GM12878 (cell line): ENCODE measurements around the gene GALNT18. TPM values are rescaled to one million over a fixed set of nuclear protein-coding genes. Genes with fewer than 3 reads are reported as not detected.

ENCODE experiments used
- ATAC-seq: fragments of 200-7000 bp; cut with Tn5 transposase; 3 replicates; pipeline ENCODE4 v1.9.1; 2020; ENCODE audit warnings: mild to moderate bottlenecking, moderate library complexity
- BruUV-seq: library from RNA; stranded (reverse); fragments of 400-500 nt; replicated peaks from 2 replicates; lab custom pipeline; 2021; lab: Mats Ljungman, UMichigan
- CTCF ChIA-PET: fragments of 300-600 bp; sonication (Branson Sonifier 250); formaldehyde crosslinking; extraction: SDS; loops from one replicate; lab custom pipeline; 2021; ENCODE audit warnings: inconsistent platforms; lab: Yijun Ruan, JAX
- POLR2A ChIA-PET: fragments of 350-600 bp; formaldehyde crosslinking; extraction: SDS; loops from one replicate; lab custom pipeline; 2021; ENCODE audit warnings: inconsistent platforms; lab: Charles Lee
- RAD21 ChIA-PET: fragments of 300-600 bp; sonication (Branson Sonifier 250); formaldehyde crosslinking; loops from one replicate; lab custom pipeline; 2023; ENCODE audit warnings: antibody characterized with exemption; ENCODE audit not compliant: unreplicated experiment; lab: Charles Lee
- SMC1A ChIA-PET: fragments of 300-600 bp; sonication (Branson Sonifier 250); formaldehyde crosslinking; loops from one replicate; lab custom pipeline; 2023; ENCODE audit not compliant: unreplicated experiment, uncharacterized antibody; lab: Charles Lee
- DNase-seq: peaks from one replicate; pipeline ENCODE4 v3.0.0-alpha.2; 2011; ENCODE audit warnings: low read depth, low spot score
- FAIRE-seq: peaks from 3 replicates; lab custom pipeline; 2011; peaks lifted over from hg19 to GRCh38; lab: Jason Lieb, UNC
- H2AFZ ChIP-seq: 2 replicates; pipeline ENCODE4 v1.6.0; 2011; ENCODE audit warnings: low read depth, low read length, control low read depth; ENCODE audit not compliant: control insufficient read depth
- H3K27ac ChIP-seq: 2 replicates; pipeline ENCODE4 v1.5.1; 2011; ENCODE audit warnings: control low read depth; ENCODE audit not compliant: control insufficient read depth, insufficient read depth
- H3K27me3 ChIP-seq, 2 experiments: replicated peaks in 1 of 2; 2 replicates each; pipeline versions ENCODE4 v1.6.0 to v1.6.1; 2011; ENCODE audit warnings: low read length in 1 of 2; ENCODE audit not compliant: control insufficient read depth in 2 of 2, insufficient read depth in 2 of 2
- H3K36me3 ChIP-seq, 2 experiments: 2 replicates each; pipeline ENCODE4 v1.5.1; 2011; ENCODE audit warnings: low read length in 1 of 2; ENCODE audit not compliant: control insufficient read depth in 2 of 2, insufficient read depth in 2 of 2
- H3K4me1 ChIP-seq: 2 replicates; pipeline ENCODE4 v1.6.1; 2011; ENCODE audit warnings: mild to moderate bottlenecking, low read length, moderate library complexity, mixed read lengths; ENCODE audit not compliant: control insufficient read depth, insufficient read depth
- H3K4me2 ChIP-seq: 2 replicates; pipeline ENCODE4 v1.6.0; 2011; ENCODE audit warnings: control low read depth; ENCODE audit not compliant: control insufficient read depth, insufficient read depth
- H3K4me3 ChIP-seq: fragments of 200-600 bp; sonication (generic); 2 replicates; pipeline ENCODE4 v1.5.1; 2016
- H3K79me2 ChIP-seq: 2 replicates; pipeline ENCODE4 v1.6.0; 2011; ENCODE audit warnings: low read length; ENCODE audit not compliant: control insufficient read depth, insufficient read depth
- H3K9ac ChIP-seq: 2 replicates; pipeline ENCODE4 v1.8.0; 2011; ENCODE audit warnings: low read length, control low read depth, mixed read lengths; ENCODE audit not compliant: control insufficient read depth, insufficient read depth
- H3K9me3 ChIP-seq: replicated peaks from 3 replicates; pipeline ENCODE4 v1.5.1; 2011; ENCODE audit warnings: mild to moderate bottlenecking, low read length; ENCODE audit not compliant: control insufficient read depth, insufficient read depth
- H4K20me1 ChIP-seq: 2 replicates; pipeline ENCODE4 v1.6.0; 2011; ENCODE audit not compliant: control insufficient read depth, insufficient read depth
- BRCA1 ChIP-seq: IDR thresholded peaks from 2 replicates; pipeline ENCODE4 v1.6.1; 2011; ENCODE audit warnings: low read depth, low read length, improper control_type of control experiment
- HDAC6 ChIP-seq: fragments of 200-600 bp; sonication (generic); IDR thresholded peaks from one replicate; pipeline ENCODE4 v1.8.0; 2017; ENCODE audit warnings: antibody characterized with exemption; ENCODE audit not compliant: unreplicated experiment
- SUPT20H ChIP-seq: IDR thresholded peaks from 2 replicates; pipeline ENCODE4 v1.6.1; 2011; ENCODE audit warnings: low read depth, mild to moderate bottlenecking, low read length, moderate library complexity, borderline replicate concordance; ENCODE audit not compliant: control insufficient read depth
- ZNF24 ChIP-seq: fragments of 450-650 bp; IDR thresholded peaks from 2 replicates; pipeline ENCODE4 v1.6.1; 2017; ENCODE audit warnings: antibody characterized with exemption, mild to moderate bottlenecking
- WGBS: methylation state at CpG from one replicate; pipeline ENCODE4 v1.1.6; 2016; ENCODE audit warnings: low lambda C conversion rate; ENCODE audit not compliant: insufficient replicate concordance, insufficient coverage; ENCODE audit errors: missing lambda C conversion rate; 5-methylcytosine and 5-hydroxymethylcytosine counted together
- in situ Hi-C: fragments of 300-500 bp; cut with MboI; formaldehyde crosslinking; loops from 9 replicates; pipeline ENCODE4 v1.14.3; 2018; ENCODE audit warnings: mixed read lengths
- intact Hi-C: fragments of 100-400 bp; cut with micrococcal nuclease; formaldehyde crosslinking; loops from one replicate; pipeline ENCODE4 v1.14.2; 2022; ENCODE audit not compliant: unreplicated experiment
- polyA plus RNA-seq, 11 experiments: library from polyadenylated mRNA; depleted of rRNA in 4 of 11; unstranded in 6 of 11; stranded (reverse) in 5 of 11; fragments of >200 nt; fragmentation: Nextera tagmentation in 4 of 11; fragmentation: Illumina TruSeq in 1 of 11; extraction: Ambion mirVana in 4 of 11; extraction: Trizol in 1 of 11; gene quantifications; 1 replicate in 1 of 11; 2 replicates in 10 of 11; pipeline versions ENCODE4 v1.2.1 to v1.2.3, GENCODE V29; 2011 to 2016; ENCODE audit warnings: inconsistent platforms in 2 of 11, missing spikeins in 2 of 11, low read depth in 1 of 11
- total RNA-seq, 4 experiments: library from RNA; depleted of rRNA in 3 of 4; stranded (reverse); fragments of >200 nt in 3 of 4; fragmentation: Illumina TruSeq in 1 of 4; extraction: Trizol in 1 of 4; gene quantifications; 2 replicates each; pipeline versions ENCODE4 v1.2.1 to v1.2.3, GENCODE V29; 2013 to 2021
- TF ChIP-seq, protein P1 (sequence below): IDR thresholded peaks from 2 replicates; pipeline ENCODE4 v1.6.1; 2012; ENCODE audit warnings: low read length, inconsistent platforms

GALNT18 gene
- total and polyA plus RNA-seq, 10 of the 15 experiments (the other 5 are each of a cell fraction or from before 2014, with no cell fraction given), result 1.2 to 14.2 (median 6.3) TPM

DNA sequence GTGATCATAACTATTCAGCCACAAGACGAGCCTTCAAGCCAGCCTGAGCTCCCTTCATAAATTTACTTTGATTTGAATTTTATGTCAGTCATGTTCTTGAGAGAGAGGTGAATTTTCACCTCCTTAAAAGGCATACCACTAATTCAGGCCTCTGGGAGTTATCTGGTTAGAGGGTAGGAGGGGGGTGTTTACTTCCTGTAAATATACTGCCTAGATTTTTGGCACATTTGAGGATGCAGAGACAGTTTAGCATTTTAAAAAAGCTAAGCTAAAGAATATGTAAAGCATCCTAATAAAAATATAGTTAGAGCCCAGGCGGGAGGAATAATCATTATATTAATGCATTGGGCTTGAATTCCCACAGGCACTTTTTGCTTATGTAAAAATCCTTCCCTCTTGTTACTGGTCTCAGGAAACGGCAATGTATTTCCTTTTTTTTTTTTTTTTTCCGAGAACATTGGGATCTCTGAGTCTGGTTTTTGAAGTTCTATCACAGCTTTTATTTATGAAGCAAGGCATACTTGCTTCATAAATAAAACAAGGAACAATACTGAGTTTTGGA is 385.2 kb downstream of the GALNT18 start:
- 64% methylated on average over 3 of the region's 4 CpGs for WGBS
- in situ Hi-C loops (no loop called here), intact Hi-C loops (loop anchor here (10.0 kb wide), 1 partner anchor 548 kb away; no protein-coding TSS in a partner anchor)
- Histone ChIP-seq H3K36me3 (no peaks in the 10 kb centered on the region), H3K9me3 (no peaks in the 10 kb centered on the region), H3K27me3 (no peaks in the 10 kb centered on the region), H3K27ac (no peak overlapping the region), H3K9ac (no peak overlapping the region), H4K20me1 (no peaks in the 10 kb centered on the region), H2AFZ (no peak overlapping the region), H3K79me2 (no peaks in the 10 kb centered on the region), H3K4me3 (no peak overlapping the region), H3K4me2 (no peak overlapping the region), H3K4me1 (no peaks in the 10 kb centered on the region)
- ChIA-PET CTCF (interaction anchor here (0.8 to 1.6 kb wide), 2 partner anchors 29 to 30 kb away, joined by 3 to 4 read pairs; no protein-coding TSS in a partner anchor), SMC1A (interaction anchor here (0.8 to 4.9 kb wide), 5 partner anchors 8 to 21 kb away, joined by 3 to 23 read pairs (median 4); no protein-coding TSS in a partner anchor), RAD21 (interaction anchor here (1.3 kb wide), 1 partner anchor 8 kb away, joined by 3 read pairs; no protein-coding TSS in a partner anchor), POLR2A (interaction anchor here (0.8 kb wide), 1 partner anchor 49 kb away, joined by 7 read pairs; no protein-coding TSS in a partner anchor)
- ATAC-seq, result no peak
- BruUV-seq, result no TSS peak
- DNase-seq, result no peak
- FAIRE-seq, result no peak
- no peak for TF ChIP-seq ZNF24
- TF ChIP-seq, protein P1, sequence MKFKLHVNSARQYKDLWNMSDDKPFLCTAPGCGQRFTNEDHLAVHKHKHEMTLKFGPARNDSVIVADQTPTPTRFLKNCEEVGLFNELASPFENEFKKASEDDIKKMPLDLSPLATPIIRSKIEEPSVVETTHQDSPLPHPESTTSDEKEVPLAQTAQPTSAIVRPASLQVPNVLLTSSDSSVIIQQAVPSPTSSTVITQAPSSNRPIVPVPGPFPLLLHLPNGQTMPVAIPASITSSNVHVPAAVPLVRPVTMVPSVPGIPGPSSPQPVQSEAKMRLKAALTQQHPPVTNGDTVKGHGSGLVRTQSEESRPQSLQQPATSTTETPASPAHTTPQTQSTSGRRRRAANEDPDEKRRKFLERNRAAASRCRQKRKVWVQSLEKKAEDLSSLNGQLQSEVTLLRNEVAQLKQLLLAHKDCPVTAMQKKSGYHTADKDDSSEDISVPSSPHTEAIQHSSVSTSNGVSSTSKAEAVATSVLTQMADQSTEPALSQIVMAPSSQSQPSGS, result no peak
- TF ChIP-seq SUPT20H, result no peak
- TF ChIP-seq BRCA1, result no peak
- TF ChIP-seq HDAC6, result no peak
